Fibroblast of lung (primary cell): ENCODE results near the gene GFY. TPM values are rescaled to one million over a fixed set of nuclear protein-coding genes. Genes with fewer than 3 reads are reported as not detected.

Experiments
- DNase-seq, 2 donors: peaks; one replicate each; pipeline versions ENCODE4 v3.0.0 to v3.0.0-alpha.2; 2010; ENCODE audit warnings: low read depth in 2 of 2
- H2AFZ ChIP-seq: 2 replicates; pipeline ENCODE4 v1.5.1; 2012; ENCODE audit warnings: low read length, control low read depth, inconsistent platforms
- H3K27ac ChIP-seq: 2 replicates; pipeline ENCODE4 v1.5.1; 2011; ENCODE audit warnings: low read length, control low read depth; ENCODE audit not compliant: insufficient read depth
- H3K27me3 ChIP-seq: 2 replicates; pipeline ENCODE4 v1.5.1; 2011; ENCODE audit warnings: mild to moderate bottlenecking, low read length; ENCODE audit not compliant: control insufficient read depth, insufficient read depth
- H3K36me3 ChIP-seq: 2 replicates; pipeline ENCODE4 v1.5.1; 2011; ENCODE audit warnings: low read length; ENCODE audit not compliant: control insufficient read depth, insufficient read depth
- H3K4me1 ChIP-seq: 2 replicates; pipeline ENCODE4 v1.5.1; 2011; ENCODE audit warnings: low read length; ENCODE audit not compliant: control insufficient read depth, insufficient read depth; ENCODE audit errors: extremely low read depth
- H3K4me2 ChIP-seq: 2 replicates; pipeline ENCODE4 v1.5.1; 2011; ENCODE audit warnings: low read length, control low read depth; ENCODE audit not compliant: insufficient read depth; ENCODE audit errors: extremely low read depth
- H3K4me3 ChIP-seq, 4 experiments: fragments of 200-600 bp in 1 of 4; sonication (generic) in 1 of 4; replicated peaks in 1 of 4; 2 replicates each; pipeline ENCODE4 v1.5.1; 2011 to 2016; ENCODE audit warnings: low read length in 4 of 4, low read depth in 3 of 4, mild to moderate bottlenecking in 3 of 4, control low read depth in 2 of 4, inconsistent platforms in 1 of 4, mixed read lengths in 1 of 4; ENCODE audit not compliant: insufficient read depth in 1 of 4; ENCODE audit errors: control extremely low read depth in 1 of 4
- H3K79me2 ChIP-seq: 2 replicates; pipeline ENCODE4 v1.5.1; 2012; ENCODE audit warnings: mild to moderate bottlenecking, low read length, inconsistent platforms; ENCODE audit not compliant: control insufficient read depth, insufficient read depth
- H3K9ac ChIP-seq: 2 replicates; pipeline ENCODE4 v1.5.1; 2011; ENCODE audit warnings: mild to moderate bottlenecking, low read length, control low read depth; ENCODE audit not compliant: insufficient read depth
- H3K9me3 ChIP-seq: 2 replicates; pipeline ENCODE4 v1.5.1; 2012; ENCODE audit warnings: low read depth, low read length; ENCODE audit not compliant: control insufficient read depth, insufficient read depth
- H4K20me1 ChIP-seq: 2 replicates; pipeline ENCODE4 v1.5.1; 2011; ENCODE audit warnings: low read length; ENCODE audit not compliant: control insufficient read depth, insufficient read depth; ENCODE audit errors: extremely low read depth
- CTCF ChIP-seq, 2 donors: IDR thresholded peaks in 1 of 2; conservative IDR thresholded peaks in 1 of 2; 1 replicate in 1 of 2; 2 replicates in 1 of 2; pipeline ENCODE4 v1.5.1; 2011 to 2012; ENCODE audit warnings: low read length in 2 of 2, control low read depth in 1 of 2, inconsistent platforms in 1 of 2, low read depth in 1 of 2, mild to moderate bottlenecking in 1 of 2
- EZH2 ChIP-seq: IDR thresholded peaks from 2 replicates; pipeline ENCODE4 v1.5.1; 2012; ENCODE audit warnings: low read length, control low read depth, mild to moderate bottlenecking; ENCODE audit errors: missing control alignments
- polyA plus RNA-seq, 2 donors: library from polyadenylated mRNA; depleted of rRNA in 1 of 2; stranded (reverse) in 1 of 2; unstranded in 1 of 2; fragments of >200 nt; gene quantifications; 2 replicates each; pipeline ENCODE4 v1.2.1, GENCODE V29; 2011 to 2012; ENCODE audit warnings: missing spikeins in 1 of 2
- total RNA-seq: library from RNA; depleted of rRNA; stranded (reverse); fragments of >200 nt; gene quantifications from 2 replicates; pipeline ENCODE4 v1.2.1, GENCODE V29; 2014

Gene GFY
- total and polyA plus RNA-seq, 2 donors (not counting 1 experiment from before 2014, with no cell fraction given): not detected

- TF ChIP-seq CTCF (conservative IDR thresholded peaks at IDR 0.05 in 1 of 2, IDR thresholded peaks at IDR 0.05 in 1 of 2; ENCODE audit: low read depth in 1 of 2, low read length in 2 of 2): no peak
- no peak for TF ChIP-seq EZH2
- no peak overlapping the region for H3K9ac ChIP-seq
- H3K4me1 ChIP-seq: no peaks in the 10 kb centered on the region
- no peak overlapping the region for H2AFZ ChIP-seq
- H3K9me3 ChIP-seq: no peaks in the 10 kb centered on the region
- H4K20me1 ChIP-seq: no peaks in the 10 kb centered on the region
- H3K4me2 ChIP-seq: no peak overlapping the region
- H3K27me3 ChIP-seq: peaks cover 81% of the 10 kb centered on the region
- H3K27ac ChIP-seq: no peak overlapping the region
- DNase-seq: no peak
- no peaks in the 10 kb centered on the region for H3K36me3 ChIP-seq
- no peak overlapping the region for H3K4me3 ChIP-seq
- H3K79me2 ChIP-seq: no peaks in the 10 kb centered on the region
Observed at GRCh38 chr19:49427339-49427738, 2.2 kb downstream of the GFY start.

GRCh38 chr19:49427855-49428546, 2.8 kb downstream of the GFY start:
- Histone ChIP-seq H2AFZ (no peak overlapping the region), H3K4me2 (no peak overlapping the region)
- TF ChIP-seq CTCF (conservative IDR thresholded peaks at IDR 0.05 in 1 of 2, IDR thresholded peaks at IDR 0.05 in 1 of 2; ENCODE audit: low read depth in 1 of 2, low read length in 2 of 2) (no peak), EZH2 (peak; percentile 96)

DNA sequence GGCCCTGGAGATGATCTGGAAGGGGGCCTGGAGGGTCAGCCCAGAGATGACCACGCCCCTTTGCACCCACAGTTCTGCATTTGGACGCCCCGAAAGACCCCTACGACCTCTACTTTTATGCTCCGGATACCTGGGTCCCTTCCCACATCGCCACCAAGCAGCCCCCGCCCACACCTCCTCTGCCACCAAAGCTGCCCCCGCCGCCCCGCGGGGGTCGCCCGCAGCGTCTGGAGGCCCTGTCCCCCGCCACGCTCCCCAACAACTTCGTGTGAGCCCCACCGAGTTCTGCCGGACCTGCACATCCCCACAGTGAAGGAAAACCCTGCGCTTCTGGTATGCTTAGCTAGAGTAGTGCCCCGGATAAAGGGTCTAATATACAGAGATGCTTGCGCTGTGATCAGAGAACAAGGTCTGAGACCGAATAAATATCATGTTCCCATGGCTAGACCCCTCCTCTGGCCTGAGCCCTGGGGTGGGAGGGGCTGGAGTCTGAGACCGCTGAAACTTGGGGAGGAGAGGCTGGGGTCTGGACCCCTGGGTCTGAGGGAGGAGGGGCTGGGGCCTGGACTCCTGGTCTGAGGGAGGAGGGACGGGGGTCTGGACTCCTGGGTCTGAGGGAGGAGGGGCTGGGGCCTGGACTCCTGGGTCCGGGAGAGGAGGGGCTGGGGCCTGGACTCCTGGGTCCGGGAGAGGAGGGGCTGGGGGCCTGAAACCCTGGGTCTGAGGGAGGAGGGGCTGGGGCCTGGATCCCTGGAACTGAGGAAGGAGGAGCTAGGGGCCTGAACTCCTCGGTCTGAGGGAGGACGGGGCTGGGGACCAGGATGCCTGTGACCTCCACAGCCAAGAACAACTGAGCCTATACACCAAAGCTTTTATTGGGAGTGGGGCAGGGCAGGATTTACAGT, 3.6 kb downstream of the GFY start:
- Histone ChIP-seq H3K9ac (no peak overlapping the region), H4K20me1 (no peaks in the 10 kb centered on the region), H3K79me2 (no peaks in the 10 kb centered on the region), H3K9me3 (no peaks in the 10 kb centered on the region), H3K27ac (no peak overlapping the region), H3K27me3 (peaks cover 82% of the 10 kb centered on the region), H3K4me1 (no peaks in the 10 kb centered on the region), H3K36me3 (no peaks in the 10 kb centered on the region), H3K4me2 (no peak overlapping the region), H2AFZ (no peak overlapping the region), H3K4me3 (no peak overlapping the region)
- TF ChIP-seq EZH2: no peak
- TF ChIP-seq CTCF (conservative IDR thresholded peaks at IDR 0.05 in 1 of 2, IDR thresholded peaks at IDR 0.05 in 1 of 2; ENCODE audit: low read depth in 1 of 2, low read length in 2 of 2): no peak
- DNase-seq: no peak

More at GRCh38 chr19:49427855-49428546, 2.8 kb downstream of the GFY start:
- DNase-seq: no peak
- no peak overlapping the region for H3K9ac ChIP-seq
- no peaks in the 10 kb centered on the region for H3K4me1 ChIP-seq
- no peak overlapping the region for H3K4me3 ChIP-seq
- H4K20me1 ChIP-seq: no peaks in the 10 kb centered on the region
- peaks cover 82% of the 10 kb centered on the region for H3K27me3 ChIP-seq
- H3K79me2 ChIP-seq: no peaks in the 10 kb centered on the region
- no peaks in the 10 kb centered on the region for H3K9me3 ChIP-seq
- no peak overlapping the region for H3K27ac ChIP-seq
- H3K36me3 ChIP-seq: no peaks in the 10 kb centered on the region
